ENCODE data around the gene LOC128125822.

Gene LOC128125822

GRCh38 chr6:63599243-63599642 is 27.0 kb downstream of the LOC128125822 start:
- Histone ChIP-seq H3K9me3 (ENCODE audit: insufficient read depth, low read length) (no peaks in the 10 kb centered on the region), H3K4me2 (ENCODE audit: low read depth, low read length, poor library complexity, severe bottlenecking) (peak overlapping the region; percentile 55), H3K9ac (ENCODE audit: low read length) (no peak overlapping the region), H3K27me3 (ENCODE audit: low read length) (no peaks in the 10 kb centered on the region), H3K27ac (ENCODE audit: low read depth, low read length) (no peak overlapping the region), H4K20me1 (ENCODE audit: low read depth, low read length) (no peaks in the 10 kb centered on the region), H2AFZ (ENCODE audit: low read depth, low read length, severe bottlenecking) (peak overlapping the region; percentile 86), H3K4me3 (ENCODE audit: insufficient read depth, low read length, poor library complexity, severe bottlenecking) (no peak overlapping the region), H3K36me3 (ENCODE audit: low read length) (no peaks in the 10 kb centered on the region), H3K79me2 (ENCODE audit: insufficient read depth, low read length) (no peaks in the 10 kb centered on the region), H3K9me2 (replicated peaks; ENCODE audit: insufficient read depth, low read length) (no peaks in the 10 kb centered on the region), H3F3A (ENCODE audit: insufficient read depth) (no peaks in the 10 kb centered on the region)
- no peak for TF ChIP-seq EZH2phosphoT487 (conservative IDR thresholded peaks at IDR 0.05; ENCODE audit: low read length)
- TF ChIP-seq CTCF (IDR thresholded peaks at IDR 0.05; ENCODE audit: insufficient read depth, low read length, poor library complexity, severe bottlenecking): no peak

- Histone ChIP-seq H2AFZ (ENCODE audit: low read depth, low read length, severe bottlenecking) (no peak overlapping the region), H3K27ac (ENCODE audit: low read depth, low read length) (no peak overlapping the region), H3K9ac (ENCODE audit: low read length) (no peak overlapping the region), H3K4me3 (ENCODE audit: insufficient read depth, low read length, poor library complexity, severe bottlenecking) (no peak overlapping the region), H4K20me1 (ENCODE audit: low read depth, low read length) (no peaks in the 10 kb centered on the region), H3K36me3 (ENCODE audit: low read length) (no peaks in the 10 kb centered on the region), H3K4me2 (ENCODE audit: low read depth, low read length, poor library complexity, severe bottlenecking) (no peak overlapping the region), H3K27me3 (ENCODE audit: low read length) (no peaks in the 10 kb centered on the region), H3K79me2 (ENCODE audit: insufficient read depth, low read length) (no peaks in the 10 kb centered on the region), H3K9me3 (ENCODE audit: insufficient read depth, low read length) (no peaks in the 10 kb centered on the region), H3K9me2 (replicated peaks; ENCODE audit: insufficient read depth, low read length) (no peaks in the 10 kb centered on the region), H3F3A (ENCODE audit: insufficient read depth) (no peaks in the 10 kb centered on the region)
- TF ChIP-seq EZH2phosphoT487 (conservative IDR thresholded peaks at IDR 0.05; ENCODE audit: low read length): no peak
Observed at GRCh38 chr6:63600136-63600535, 27.9 kb downstream of the LOC128125822 start.

GRCh38 chr6:63609231-63609630 is 37.0 kb downstream of the LOC128125822 start:
- Histone ChIP-seq H3K36me3 (ENCODE audit: low read length) (no peaks in the 10 kb centered on the region), H3K4me3 (ENCODE audit: insufficient read depth, low read length, poor library complexity, severe bottlenecking) (no peak overlapping the region), H3K79me2 (ENCODE audit: insufficient read depth, low read length) (no peaks in the 10 kb centered on the region), H3K9me2 (replicated peaks; ENCODE audit: insufficient read depth, low read length) (no peaks in the 10 kb centered on the region), H3K27ac (ENCODE audit: low read depth, low read length) (no peak overlapping the region), H4K20me1 (ENCODE audit: low read depth, low read length) (no peaks in the 10 kb centered on the region), H3K9me3 (ENCODE audit: insufficient read depth, low read length) (no peaks in the 10 kb centered on the region), H3K9ac (ENCODE audit: low read length) (no peak overlapping the region), H3K27me3 (ENCODE audit: low read length) (no peaks in the 10 kb centered on the region), H3K4me2 (ENCODE audit: low read depth, low read length, poor library complexity, severe bottlenecking) (no peak overlapping the region), H3F3A (ENCODE audit: insufficient read depth) (no peaks in the 10 kb centered on the region), H2AFZ (ENCODE audit: low read depth, low read length, severe bottlenecking) (no peak overlapping the region)
- no peak for TF ChIP-seq EZH2phosphoT487 (conservative IDR thresholded peaks at IDR 0.05; ENCODE audit: low read length)
- TF ChIP-seq CTCF (IDR thresholded peaks at IDR 0.05; ENCODE audit: insufficient read depth, low read length, poor library complexity, severe bottlenecking): no peak

- Histone ChIP-seq H3K9ac (ENCODE audit: low read length) (no peak overlapping the region), H4K20me1 (ENCODE audit: low read depth, low read length) (no peaks in the 10 kb centered on the region), H3K27me3 (ENCODE audit: low read length) (no peaks in the 10 kb centered on the region), H3K9me3 (ENCODE audit: insufficient read depth, low read length) (no peaks in the 10 kb centered on the region), H3K79me2 (ENCODE audit: insufficient read depth, low read length) (no peaks in the 10 kb centered on the region), H3K9me2 (replicated peaks; ENCODE audit: insufficient read depth, low read length) (no peaks in the 10 kb centered on the region), H3F3A (ENCODE audit: insufficient read depth) (no peaks in the 10 kb centered on the region), H3K4me3 (ENCODE audit: insufficient read depth, low read length, poor library complexity, severe bottlenecking) (no peak overlapping the region), H3K27ac (ENCODE audit: low read depth, low read length) (no peak overlapping the region), H3K4me2 (ENCODE audit: low read depth, low read length, poor library complexity, severe bottlenecking) (no peak overlapping the region), H2AFZ (ENCODE audit: low read depth, low read length, severe bottlenecking) (no peak overlapping the region), H3K36me3 (ENCODE audit: low read length) (no peaks in the 10 kb centered on the region)
- TF ChIP-seq CTCF (IDR thresholded peaks at IDR 0.05; ENCODE audit: insufficient read depth, low read length, poor library complexity, severe bottlenecking): no peak
- no peak for TF ChIP-seq EZH2phosphoT487 (conservative IDR thresholded peaks at IDR 0.05; ENCODE audit: low read length)
Observed at GRCh38 chr6:63610944-63611343, 38.7 kb downstream of the LOC128125822 start.

All from SU-DHL-6 (cell line).